Occipital lobe (tissue), 2 donors: ENCODE measurements around the gene CSRNP2. TPM values are rescaled to one million over a fixed set of nuclear protein-coding genes. Genes with fewer than 3 reads are reported as not detected.

Experiments
- DNase-seq: peaks from one replicate; lab custom pipeline; 2025; lab: John Stamatoyannopoulos, UW
- total RNA-seq: library from RNA; depleted of rRNA; stranded (reverse); fragments of >200 nt; gene quantifications from one replicate; pipeline ENCODE4 v1.2.3, GENCODE V29; 2014

The CSRNP2 gene
- total RNA-seq, 1 donor from 2014 or later, result 69.6 TPM

- peak; percentile 32 for DNase-seq
Observed at GRCh38 chr12:51077930-51078329, 5.5 kb downstream of the CSRNP2 start.

- DNase-seq, result no peak
Observed at GRCh38 chr12:51076236-51076930, 7.0 kb downstream of the CSRNP2 start.

GRCh38 chr12:51075390-51075789, 8.0 kb downstream of the CSRNP2 start:
- no peak for DNase-seq

GRCh38 chr12:51071663-51072062, 11.7 kb downstream of the CSRNP2 start:
- DNase-seq, result no peak

GRCh38 chr12:51070004-51070403, 13.4 kb downstream of the CSRNP2 start:
- DNase-seq, result no peak

GRCh38 chr12:51067771-51068170, 15.6 kb downstream of the CSRNP2 start:
- DNase-seq, result no peak

GRCh38 chr12:51067229-51067628, 16.2 kb downstream of the CSRNP2 start:
- no peak for DNase-seq

- no peak for DNase-seq
Observed at GRCh38 chr12:51065530-51065929, 17.9 kb downstream of the CSRNP2 start.

GRCh38 chr12:51062631-51063397, 20.6 kb downstream of the CSRNP2 start:
- DNase-seq, result no peak

- DNase-seq, result no peak
Observed at GRCh38 chr12:51059086-51059485, 24.3 kb downstream of the CSRNP2 start.

GRCh38 chr12:51056242-51056641, 27.2 kb downstream of the CSRNP2 start:
- no peak for DNase-seq

- DNase-seq, result no peak
Observed at GRCh38 chr12:51055060-51055459, 28.3 kb downstream of the CSRNP2 start.

- no peak for DNase-seq
Observed at GRCh38 chr12:51051787-51052186, 31.6 kb downstream of the CSRNP2 start.

GRCh38 chr12:51049525-51049924, 33.9 kb downstream of the CSRNP2 start:
- no peak for DNase-seq

GRCh38 chr12:51048661-51049251, 34.6 kb downstream of the CSRNP2 start:
- no peak for DNase-seq

GRCh38 chr12:51047655-51048540, 35.5 kb downstream of the CSRNP2 start, which contains the start of gene LETMD1:
TSS of gene LETMD1 (plus strand) at chr12:51048327. CDS start at chr12:51048357, 30 bp downstream.
- DNase-seq, result peak; percentile 97

GRCh38 chr12:51036279-51036678, 47.1 kb downstream of the CSRNP2 start:
- DNase-seq, result no peak

GRCh38 chr12:51033457-51034089, 49.8 kb downstream of the CSRNP2 start:
- no peak for DNase-seq

GRCh38 chr12:51033048-51033447, 50.3 kb downstream of the CSRNP2 start:
- DNase-seq, result no peak

GRCh38 chr12:51028813-51029150, 54.6 kb downstream of the CSRNP2 start:
- DNase-seq, result no peak
